Liver (tissue), 9 donors: ENCODE data around the gene ZC3HAV1. TPM values are rescaled to one million over a fixed set of nuclear protein-coding genes. Genes with fewer than 3 reads are reported as not detected.

ENCODE experiments used
- DNase-seq: peaks from one replicate; pipeline ENCODE4 v3.0.0-alpha.2; 2017; ENCODE audit warnings: low spot score
- H3K27ac ChIP-seq, 2 donors: one replicate each; pipeline ENCODE4 v1.7.0; 2013; ENCODE audit warnings: inconsistent platforms in 2 of 2, low read length in 2 of 2, control low read depth in 1 of 2, low read depth in 1 of 2, mild to moderate bottlenecking in 1 of 2
- H3K27me3 ChIP-seq, 4 donors: one replicate each; pipeline versions ENCODE4 v1.6.1 to v1.7.0; 2013; ENCODE audit warnings: low read length in 3 of 4, inconsistent platforms in 1 of 4, mild to moderate bottlenecking in 1 of 4, moderate library complexity in 1 of 4; ENCODE audit not compliant: control insufficient read depth in 4 of 4, insufficient read depth in 4 of 4
- H3K36me3 ChIP-seq, 4 donors: one replicate each; pipeline versions ENCODE4 v1.6.1 to v1.7.0; 2013; ENCODE audit warnings: low read length in 3 of 4, mild to moderate bottlenecking in 3 of 4, low read depth in 1 of 4, moderate library complexity in 1 of 4; ENCODE audit not compliant: control insufficient read depth in 4 of 4, insufficient read depth in 3 of 4
- H3K4me1 ChIP-seq, 4 donors: one replicate each; pipeline versions ENCODE4 v1.6.1 to v1.7.0; 2013; ENCODE audit warnings: low read length in 3 of 4, mild to moderate bottlenecking in 3 of 4, moderate library complexity in 1 of 4; ENCODE audit not compliant: control insufficient read depth in 4 of 4, insufficient read depth in 4 of 4
- H3K4me3 ChIP-seq, 3 donors: one replicate each; pipeline versions ENCODE4 v1.6.1 to v1.7.0; 2013; ENCODE audit warnings: low read length in 3 of 3, control low read depth in 1 of 3, low read depth in 1 of 3, mild to moderate bottlenecking in 1 of 3
- H3K9ac ChIP-seq, 2 donors: one replicate each; pipeline ENCODE4 v1.7.0; 2013; ENCODE audit warnings: low read length in 2 of 2, mild to moderate bottlenecking in 2 of 2, moderate library complexity in 2 of 2, control low read depth in 1 of 2, low read depth in 1 of 2
- H3K9me3 ChIP-seq, 4 donors: one replicate each; pipeline versions ENCODE4 v1.6.1 to v1.7.0; 2013; ENCODE audit warnings: low read length in 3 of 4; ENCODE audit not compliant: control insufficient read depth in 4 of 4
- EGR1 ChIP-seq, 2 donors: IDR thresholded peaks; 2 replicates each; pipeline ENCODE4 v1.6.1; 2016 to 2018; ENCODE audit warnings: antibody characterized with exemption in 2 of 2, low read depth in 2 of 2
- FOXA1 ChIP-seq: IDR thresholded peaks from 2 replicates; pipeline ENCODE4 v1.6.1; 2016; ENCODE audit warnings: antibody characterized with exemption
- FOXA2 ChIP-seq: IDR thresholded peaks from 2 replicates; pipeline ENCODE4 v1.6.1; 2016; ENCODE audit warnings: antibody characterized with exemption
- GABPA ChIP-seq, 2 donors: IDR thresholded peaks in 1 of 2; conservative IDR thresholded peaks in 1 of 2; 2 replicates each; pipeline ENCODE4 v1.6.1; 2016; ENCODE audit warnings: antibody characterized with exemption in 2 of 2, mild to moderate bottlenecking in 1 of 2, moderate library complexity in 1 of 2
- HNF4A ChIP-seq, 2 donors: conservative IDR thresholded peaks; 2 replicates each; pipeline ENCODE4 v1.6.1; 2016; ENCODE audit warnings: antibody characterized with exemption in 2 of 2, mild to moderate bottlenecking in 2 of 2
- HNF4G ChIP-seq: IDR thresholded peaks from 2 replicates; pipeline ENCODE4 v1.6.1; 2016; ENCODE audit warnings: antibody characterized with exemption
- JUND ChIP-seq, 2 donors: IDR thresholded peaks; 2 replicates each; pipeline ENCODE4 v1.6.1; 2016; ENCODE audit warnings: antibody characterized with exemption in 2 of 2
- NR2F2 ChIP-seq: IDR thresholded peaks from 2 replicates; pipeline ENCODE4 v1.6.1; 2016; ENCODE audit warnings: antibody characterized with exemption
- RAD21 ChIP-seq, 2 donors: IDR thresholded peaks; 2 replicates each; pipeline ENCODE4 v1.6.1; 2016; ENCODE audit warnings: antibody characterized with exemption in 2 of 2, mild to moderate bottlenecking in 2 of 2
- REST ChIP-seq: IDR thresholded peaks from 2 replicates; pipeline ENCODE4 v1.6.1; 2016; ENCODE audit warnings: antibody characterized with exemption, mild to moderate bottlenecking
- RXRA ChIP-seq, 2 donors: IDR thresholded peaks; 2 replicates each; pipeline ENCODE4 v1.6.1; 2017 to 2018; ENCODE audit warnings: antibody characterized with exemption in 2 of 2, mild to moderate bottlenecking in 1 of 2
- SP1 ChIP-seq: IDR thresholded peaks from 2 replicates; pipeline ENCODE4 v1.6.1; 2018; ENCODE audit warnings: antibody characterized with exemption, mild to moderate bottlenecking
- YY1 ChIP-seq: IDR thresholded peaks from 2 replicates; pipeline ENCODE4 v1.6.1; 2016; ENCODE audit warnings: antibody characterized with exemption, mild to moderate bottlenecking
- WGBS: extraction: QIAGEN DNeasy Blood & Tissue Kit; methylation state at CpG from one replicate; pipeline ENCODE4 v1.1.7; 2013; 5-methylcytosine and 5-hydroxymethylcytosine counted together
- polyA plus RNA-seq, 2 donors: library from polyadenylated mRNA; stranded (reverse) in 1 of 2; unstranded in 1 of 2; fragments of 200-250 nt in 1 of 2; fragments of >200 nt in 1 of 2; fragmentation: Nextera tagmentation in 1 of 2; extraction: Ambion mirVana in 1 of 2; gene quantifications; one replicate each; pipeline versions ENCODE4 v1.2.1 to v1.2.3, GENCODE V29; 2013 to 2015
- total RNA-seq, 2 donors: library from RNA; depleted of rRNA; stranded (reverse); fragments of >200 nt; gene quantifications; one replicate each; pipeline ENCODE4 v1.2.3, GENCODE V29; 2014
- TF ChIP-seq, protein P1 (sequence below): IDR thresholded peaks from 2 replicates; pipeline ENCODE4 v1.6.1; 2016; ENCODE audit warnings: antibody characterized with exemption
- TF ChIP-seq, protein P2 (sequence below): IDR thresholded peaks from 2 replicates; pipeline ENCODE4 v1.6.1; 2016; ENCODE audit warnings: antibody characterized with exemption
- TF ChIP-seq, protein P3 (sequence below): IDR thresholded peaks from 2 replicates; pipeline ENCODE4 v1.6.1; 2016; ENCODE audit warnings: antibody characterized with exemption
- TF ChIP-seq, protein P4 (sequence below): fragments of 150-350 bp; IDR thresholded peaks from 2 replicates; pipeline ENCODE4 v1.5.1; 2017; ENCODE audit warnings: improper control_type of control experiment, low read depth, low read length; ENCODE audit not compliant: missing input control
- donor health status: healthy.
- donor health status: healthy.
- donor health status: healthy.
- donor health status: healthy.
- donor health status: healthy.

ZC3HAV1 gene
- total and polyA plus RNA-seq, 4 donors: 6.6 to 40.5 (median 16.5) TPM

- DNase-seq: no peak
- TF ChIP-seq, protein P1, sequence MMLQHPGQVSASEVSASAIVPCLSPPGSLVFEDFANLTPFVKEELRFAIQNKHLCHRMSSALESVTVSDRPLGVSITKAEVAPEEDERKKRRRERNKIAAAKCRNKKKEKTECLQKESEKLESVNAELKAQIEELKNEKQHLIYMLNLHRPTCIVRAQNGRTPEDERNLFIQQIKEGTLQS: no peak
- TF ChIP-seq, protein P2, sequence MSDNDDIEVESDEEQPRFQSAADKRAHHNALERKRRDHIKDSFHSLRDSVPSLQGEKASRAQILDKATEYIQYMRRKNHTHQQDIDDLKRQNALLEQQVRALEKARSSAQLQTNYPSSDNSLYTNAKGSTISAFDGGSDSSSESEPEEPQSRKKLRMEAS: no peak
- TF ChIP-seq GABPA (IDR thresholded peaks at IDR 0.05 in 1 of 2, conservative IDR thresholded peaks at IDR 0.05 in 1 of 2) (no peak), JUND (IDR thresholded peaks at IDR 0.05) (no peak), NR2F2 (no peak), FOXA1 (no peak), EGR1 (IDR thresholded peaks at IDR 0.05; ENCODE audit: low read depth in 2 of 2) (no peak), HNF4G (no peak), SP1 (no peak), HNF4A (conservative IDR thresholded peaks at IDR 0.05) (no peak), REST (no peak), RXRA (IDR thresholded peaks at IDR 0.05) (no peak), FOXA2 (no peak), RAD21 (IDR thresholded peaks at IDR 0.05) (no peak), YY1 (no peak)
- TF ChIP-seq, protein P3, sequence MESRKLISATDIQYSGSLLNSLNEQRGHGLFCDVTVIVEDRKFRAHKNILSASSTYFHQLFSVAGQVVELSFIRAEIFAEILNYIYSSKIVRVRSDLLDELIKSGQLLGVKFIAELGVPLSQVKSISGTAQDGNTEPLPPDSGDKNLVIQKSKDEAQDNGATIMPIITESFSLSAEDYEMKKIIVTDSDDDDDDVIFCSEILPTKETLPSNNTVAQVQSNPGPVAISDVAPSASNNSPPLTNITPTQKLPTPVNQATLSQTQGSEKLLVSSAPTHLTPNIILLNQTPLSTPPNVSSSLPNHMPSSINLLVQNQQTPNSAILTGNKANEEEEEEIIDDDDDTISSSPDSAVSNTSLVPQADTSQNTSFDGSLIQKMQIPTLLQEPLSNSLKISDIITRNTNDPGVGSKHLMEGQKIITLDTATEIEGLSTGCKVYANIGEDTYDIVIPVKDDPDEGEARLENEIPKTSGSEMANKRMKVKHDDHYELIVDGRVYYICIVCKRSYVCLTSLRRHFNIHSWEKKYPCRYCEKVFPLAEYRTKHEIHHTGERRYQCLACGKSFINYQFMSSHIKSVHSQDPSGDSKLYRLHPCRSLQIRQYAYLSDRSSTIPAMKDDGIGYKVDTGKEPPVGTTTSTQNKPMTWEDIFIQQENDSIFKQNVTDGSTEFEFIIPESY: no peak
- TF ChIP-seq, protein P4, sequence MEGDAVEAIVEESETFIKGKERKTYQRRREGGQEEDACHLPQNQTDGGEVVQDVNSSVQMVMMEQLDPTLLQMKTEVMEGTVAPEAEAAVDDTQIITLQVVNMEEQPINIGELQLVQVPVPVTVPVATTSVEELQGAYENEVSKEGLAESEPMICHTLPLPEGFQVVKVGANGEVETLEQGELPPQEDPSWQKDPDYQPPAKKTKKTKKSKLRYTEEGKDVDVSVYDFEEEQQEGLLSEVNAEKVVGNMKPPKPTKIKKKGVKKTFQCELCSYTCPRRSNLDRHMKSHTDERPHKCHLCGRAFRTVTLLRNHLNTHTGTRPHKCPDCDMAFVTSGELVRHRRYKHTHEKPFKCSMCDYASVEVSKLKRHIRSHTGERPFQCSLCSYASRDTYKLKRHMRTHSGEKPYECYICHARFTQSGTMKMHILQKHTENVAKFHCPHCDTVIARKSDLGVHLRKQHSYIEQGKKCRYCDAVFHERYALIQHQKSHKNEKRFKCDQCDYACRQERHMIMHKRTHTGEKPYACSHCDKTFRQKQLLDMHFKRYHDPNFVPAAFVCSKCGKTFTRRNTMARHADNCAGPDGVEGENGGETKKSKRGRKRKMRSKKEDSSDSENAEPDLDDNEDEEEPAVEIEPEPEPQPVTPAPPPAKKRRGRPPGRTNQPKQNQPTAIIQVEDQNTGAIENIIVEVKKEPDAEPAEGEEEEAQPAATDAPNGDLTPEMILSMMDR: no peak
- Histone ChIP-seq H3K9me3 (no peaks in the 10 kb centered on the region), H3K4me3 (no peak overlapping the region), H3K27me3 (no peaks in the 10 kb centered on the region), H3K36me3 (no peaks in the 10 kb centered on the region), H3K9ac (no peak overlapping the region), H3K4me1 (no peaks in the 10 kb centered on the region), H3K27ac (peak overlapping the region in 1 of 2 donors; percentile 25)
- 65% methylated on average over 8 of the region's 8 CpGs for WGBS
These were observed 8.8 kb upstream of the ZC3HAV1 start for GRCh38 chr7:139118234-139118804.
